HepG2 (cell line): Measurements from ENCODE around the gene ACSS3. TPM values are rescaled to one million over a fixed set of nuclear protein-coding genes. Genes with fewer than 3 reads are reported as not detected.

ENCODE experiments used
- ATAD3A ChIP-seq: sonication (generic); formaldehyde crosslinking; IDR thresholded peaks from 2 replicates; pipeline ENCODE4 v1.4.0; 2020; ENCODE audit warnings: missing genetic modification reagents
- BCL6 ChIP-seq: IDR thresholded peaks from 2 replicates; pipeline ENCODE4 v1.6.1; 2016; ENCODE audit warnings: missing genetic modification reagents, missing compliant biosample characterization
- EHMT2 ChIP-seq: fragments of 200-600 bp; sonication (generic); IDR thresholded peaks from 2 replicates; pipeline ENCODE4 v1.7.0; 2017; ENCODE audit warnings: antibody characterized with exemption, low read depth, low read length, borderline replicate concordance
- ELF1 ChIP-seq: sonication (generic); formaldehyde crosslinking; IDR thresholded peaks from 2 replicates; pipeline ENCODE4 v1.4.0; 2020; ENCODE audit warnings: missing genetic modification reagents
- FOXK1 ChIP-seq: sonication (generic); formaldehyde crosslinking; IDR thresholded peaks from 2 replicates; pipeline ENCODE4 v1.4.0; 2020; ENCODE audit warnings: low read depth, missing genetic modification reagents, borderline replicate concordance
- GTF3A ChIP-seq: sonication (generic); formaldehyde crosslinking; conservative IDR thresholded peaks from 2 replicates; pipeline ENCODE4 v1.4.0; 2020; ENCODE audit warnings: mild to moderate bottlenecking, missing genetic modification reagents
- HNRNPK ChIP-seq: fragments of 200-400 bp; formaldehyde crosslinking; IDR thresholded peaks from 2 replicates; pipeline ENCODE4 v1.6.1; 2018; ENCODE audit warnings: low read length, low read depth, moderate library complexity, mild to moderate bottlenecking; ENCODE audit not compliant: poor library complexity, severe bottlenecking
- MZF1 ChIP-seq: sonication (generic); formaldehyde crosslinking; IDR thresholded peaks from 2 replicates; pipeline ENCODE4 v1.8.1; 2023; ENCODE audit warnings: mild to moderate bottlenecking, missing genetic modification reagents, borderline replicate concordance
- POLR2AphosphoS2 ChIP-seq: IDR thresholded peaks from 2 replicates; pipeline ENCODE4 v1.6.1; 2011; ENCODE audit warnings: low read depth, low read length, improper control_type of control experiment
- SP5 ChIP-seq: IDR thresholded peaks from 2 replicates; pipeline ENCODE4 v1.6.1; 2016; ENCODE audit warnings: low read depth, borderline replicate concordance
- SPEN ChIP-seq: sonication (generic); formaldehyde crosslinking; IDR thresholded peaks from 2 replicates; pipeline ENCODE4 v1.5.1; 2020; ENCODE audit warnings: low read depth, mild to moderate bottlenecking, missing genetic modification reagents
- THYN1 ChIP-seq: sonication (generic); formaldehyde crosslinking; IDR thresholded peaks from 2 replicates; pipeline ENCODE4 v1.8.1; 2023; ENCODE audit warnings: low read depth, mild to moderate bottlenecking, moderate library complexity, missing genetic modification reagents, borderline replicate concordance
- ZFP36 ChIP-seq: fragments of 150-350 bp; IDR thresholded peaks from 2 replicates; pipeline ENCODE4 v1.6.1; 2018; ENCODE audit warnings: borderline replicate concordance, low read length, low read depth; ENCODE audit not compliant: partially characterized antibody
- ZNF12 ChIP-seq: sonication (generic); formaldehyde crosslinking; IDR thresholded peaks from 2 replicates; pipeline ENCODE4 v1.5.0; 2020; ENCODE audit warnings: missing genetic modification reagents
- ZNF552 ChIP-seq: sonication (generic); formaldehyde crosslinking; IDR thresholded peaks from 2 replicates; pipeline ENCODE4 v1.9.0; 2022; ENCODE audit warnings: missing genetic modification reagents, mild to moderate bottlenecking, borderline replicate concordance
- ZNF713 ChIP-seq: sonication (generic); formaldehyde crosslinking; IDR thresholded peaks from 2 replicates; pipeline ENCODE4 v1.4.0; 2020; ENCODE audit warnings: mild to moderate bottlenecking, missing genetic modification reagents
- ZNF782 ChIP-seq: sonication (generic); formaldehyde crosslinking; IDR thresholded peaks from 2 replicates; pipeline ENCODE4 v1.4.0; 2020; ENCODE audit warnings: missing genetic modification reagents, mild to moderate bottlenecking, borderline replicate concordance
- ZSCAN12 ChIP-seq: sonication (generic); formaldehyde crosslinking; IDR thresholded peaks from 2 replicates; pipeline ENCODE4 v1.9.0; 2021; ENCODE audit warnings: mild to moderate bottlenecking, missing genetic modification reagents
- polyA plus RNA-seq, 8 experiments: library from polyadenylated mRNA; depleted of rRNA in 3 of 8; stranded (reverse) in 7 of 8; unstranded in 1 of 8; fragments of >200 nt; fragmentation: Illumina TruSeq in 4 of 8; extraction: Trizol in 4 of 8; gene quantifications; 2 replicates each; pipeline versions ENCODE4 v1.2.1 to v1.2.3, GENCODE V29; 2011 to 2016; ENCODE audit warnings: low read depth in 4 of 8, missing spikeins in 1 of 8, mixed read lengths in 1 of 8; ENCODE audit not compliant: insufficient read depth in 1 of 8
- total RNA-seq, 5 experiments: library from RNA; depleted of rRNA; stranded (reverse); fragments of >200 nt; fragmentation: Illumina TruSeq; extraction: Trizol; gene quantifications; 2 replicates each; pipeline ENCODE4 v1.2.3, GENCODE V29; 2016; ENCODE audit warnings: low read depth in 1 of 5
- TF ChIP-seq, protein P1 (sequence below): IDR thresholded peaks from 2 replicates; pipeline ENCODE4 v1.6.1; 2016
- TF ChIP-seq, protein P2 (sequence below): sonication (generic); formaldehyde crosslinking; IDR thresholded peaks from 2 replicates; pipeline ENCODE4 v1.4.0; 2020; ENCODE audit warnings: mild to moderate bottlenecking, missing genetic modification reagents
- TF ChIP-seq, protein P3 (sequence below): sonication (generic); formaldehyde crosslinking; IDR thresholded peaks from 2 replicates; pipeline ENCODE4 v1.4.0; 2020; ENCODE audit warnings: missing genetic modification reagents
- TF ChIP-seq, protein P4 (sequence below), 2 experiments: sonication (generic) in 1 of 2; formaldehyde crosslinking in 1 of 2; IDR thresholded peaks; 2 replicates each; pipeline versions ENCODE4 v1.4.0 to v1.6.1; 2018 to 2020; ENCODE audit warnings: missing genetic modification reagents in 2 of 2, borderline replicate concordance in 1 of 2, low read depth in 1 of 2, mild to moderate bottlenecking in 1 of 2, missing biosample characterization in 1 of 2

ACSS3 gene
- total and polyA plus RNA-seq, 2 of the 13 experiments (the other 11 are each of a cell fraction or from before 2014, with no cell fraction given) = 79.5 to 86.3 TPM

DNA sequence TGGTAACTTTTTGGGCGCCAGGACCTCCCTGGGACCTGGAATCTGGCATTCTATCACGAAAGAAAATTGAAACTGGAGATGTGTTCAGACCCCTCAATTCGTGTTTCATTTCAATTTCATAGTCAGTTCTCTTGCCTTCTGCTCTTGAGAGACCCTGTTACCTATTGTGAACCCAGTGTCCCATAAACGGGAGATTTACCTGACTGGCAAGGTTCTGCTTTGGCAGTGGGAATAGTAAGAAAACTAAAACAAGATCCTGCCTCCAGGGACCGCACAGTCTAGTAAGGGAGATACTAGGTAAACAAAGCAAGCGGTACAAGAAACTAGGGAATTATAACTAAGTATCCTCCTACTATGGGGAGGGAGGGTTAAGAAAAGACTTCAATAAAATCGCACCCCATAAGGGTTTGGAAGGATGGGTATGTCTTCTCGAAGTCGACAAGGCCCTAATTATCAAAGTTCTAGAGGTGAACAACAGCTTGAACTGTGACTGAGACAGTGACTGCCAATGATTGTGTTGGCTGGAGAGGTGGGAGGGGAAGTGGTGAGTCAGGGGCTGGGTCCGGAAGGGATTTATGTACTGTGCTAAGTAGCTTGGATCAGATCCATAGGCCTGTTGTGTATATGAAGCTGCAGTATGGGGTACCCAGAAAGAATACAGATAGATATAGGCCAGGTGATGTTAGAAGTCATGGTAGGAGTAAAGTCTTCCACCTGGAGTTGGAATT is 754 bp downstream of the ACSS3 start (continued):
- TF ChIP-seq SP5 (CRISPR knock-in tag) = peak; percentile 97
- TF ChIP-seq, protein P1, sequence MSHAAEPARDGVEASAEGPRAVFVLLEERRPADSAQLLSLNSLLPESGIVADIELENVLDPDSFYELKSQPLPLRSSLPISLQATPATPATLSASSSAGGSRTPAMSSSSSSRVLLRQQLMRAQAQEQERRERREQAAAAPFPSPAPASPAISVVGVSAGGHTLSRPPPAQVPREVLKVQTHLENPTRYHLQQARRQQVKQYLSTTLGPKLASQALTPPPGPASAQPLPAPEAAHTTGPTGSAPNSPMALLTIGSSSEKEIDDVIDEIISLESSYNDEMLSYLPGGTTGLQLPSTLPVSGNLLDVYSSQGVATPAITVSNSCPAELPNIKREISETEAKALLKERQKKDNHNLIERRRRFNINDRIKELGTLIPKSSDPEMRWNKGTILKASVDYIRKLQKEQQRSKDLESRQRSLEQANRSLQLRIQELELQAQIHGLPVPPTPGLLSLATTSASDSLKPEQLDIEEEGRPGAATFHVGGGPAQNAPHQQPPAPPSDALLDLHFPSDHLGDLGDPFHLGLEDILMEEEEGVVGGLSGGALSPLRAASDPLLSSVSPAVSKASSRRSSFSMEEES = peak; percentile 70; the same call in 1 of the 2 replicates
- TF ChIP-seq, protein P2, sequence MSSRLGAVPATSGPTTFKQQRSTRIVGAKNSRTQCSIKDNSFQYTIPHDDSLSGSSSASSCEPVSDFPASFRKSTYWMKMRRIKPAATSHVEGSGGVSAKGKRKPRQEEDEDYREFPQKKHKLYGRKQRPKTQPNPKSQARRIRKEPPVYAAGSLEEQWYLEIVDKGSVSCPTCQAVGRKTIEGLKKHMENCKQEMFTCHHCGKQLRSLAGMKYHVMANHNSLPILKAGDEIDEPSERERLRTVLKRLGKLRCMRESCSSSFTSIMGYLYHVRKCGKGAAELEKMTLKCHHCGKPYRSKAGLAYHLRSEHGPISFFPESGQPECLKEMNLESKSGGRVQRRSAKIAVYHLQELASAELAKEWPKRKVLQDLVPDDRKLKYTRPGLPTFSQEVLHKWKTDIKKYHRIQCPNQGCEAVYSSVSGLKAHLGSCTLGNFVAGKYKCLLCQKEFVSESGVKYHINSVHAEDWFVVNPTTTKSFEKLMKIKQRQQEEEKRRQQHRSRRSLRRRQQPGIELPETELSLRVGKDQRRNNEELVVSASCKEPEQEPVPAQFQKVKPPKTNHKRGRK (CRISPR knock-in tag) = 0 out of 2 replicates have a peak, but pooled peaks have one; percentile 2
- TF ChIP-seq ZNF552 (CRISPR knock-in tag) = no peak
- no peak for TF ChIP-seq SPEN (CRISPR knock-in tag)
- peak; percentile 41; the same call in 1 of the 2 replicates for TF ChIP-seq BCL6
- TF ChIP-seq THYN1 (CRISPR knock-in tag) = no peak
- TF ChIP-seq EHMT2 = no peak
- TF ChIP-seq, protein P3, sequence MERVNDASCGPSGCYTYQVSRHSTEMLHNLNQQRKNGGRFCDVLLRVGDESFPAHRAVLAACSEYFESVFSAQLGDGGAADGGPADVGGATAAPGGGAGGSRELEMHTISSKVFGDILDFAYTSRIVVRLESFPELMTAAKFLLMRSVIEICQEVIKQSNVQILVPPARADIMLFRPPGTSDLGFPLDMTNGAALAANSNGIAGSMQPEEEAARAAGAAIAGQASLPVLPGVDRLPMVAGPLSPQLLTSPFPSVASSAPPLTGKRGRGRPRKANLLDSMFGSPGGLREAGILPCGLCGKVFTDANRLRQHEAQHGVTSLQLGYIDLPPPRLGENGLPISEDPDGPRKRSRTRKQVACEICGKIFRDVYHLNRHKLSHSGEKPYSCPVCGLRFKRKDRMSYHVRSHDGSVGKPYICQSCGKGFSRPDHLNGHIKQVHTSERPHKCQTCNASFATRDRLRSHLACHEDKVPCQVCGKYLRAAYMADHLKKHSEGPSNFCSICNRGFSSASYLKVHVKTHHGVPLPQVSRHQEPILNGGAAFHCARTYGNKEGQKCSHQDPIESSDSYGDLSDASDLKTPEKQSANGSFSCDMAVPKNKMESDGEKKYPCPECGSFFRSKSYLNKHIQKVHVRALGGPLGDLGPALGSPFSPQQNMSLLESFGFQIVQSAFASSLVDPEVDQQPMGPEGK = peak; percentile 49
- TF ChIP-seq FOXK1 (CRISPR knock-in tag) = peak; percentile 60; the same call in 1 of the 2 replicates
- TF ChIP-seq ATAD3A (CRISPR knock-in tag) = no peak
- no peak for TF ChIP-seq ZNF713
- TF ChIP-seq POLR2AphosphoS2 = no peak
- no peak for TF ChIP-seq ZNF12 (CRISPR knock-in tag)
- no peak for TF ChIP-seq ZNF782 (CRISPR knock-in tag)
- TF ChIP-seq GTF3A (CRISPR knock-in tag) = no peak
- TF ChIP-seq ELF1 (CRISPR knock-in tag) = peak; percentile 35; the same call in 1 of the 2 replicates
- no peak for TF ChIP-seq ZFP36
- no peak for TF ChIP-seq HNRNPK
- no peak for TF ChIP-seq ZSCAN12
- TF ChIP-seq, protein P4, sequence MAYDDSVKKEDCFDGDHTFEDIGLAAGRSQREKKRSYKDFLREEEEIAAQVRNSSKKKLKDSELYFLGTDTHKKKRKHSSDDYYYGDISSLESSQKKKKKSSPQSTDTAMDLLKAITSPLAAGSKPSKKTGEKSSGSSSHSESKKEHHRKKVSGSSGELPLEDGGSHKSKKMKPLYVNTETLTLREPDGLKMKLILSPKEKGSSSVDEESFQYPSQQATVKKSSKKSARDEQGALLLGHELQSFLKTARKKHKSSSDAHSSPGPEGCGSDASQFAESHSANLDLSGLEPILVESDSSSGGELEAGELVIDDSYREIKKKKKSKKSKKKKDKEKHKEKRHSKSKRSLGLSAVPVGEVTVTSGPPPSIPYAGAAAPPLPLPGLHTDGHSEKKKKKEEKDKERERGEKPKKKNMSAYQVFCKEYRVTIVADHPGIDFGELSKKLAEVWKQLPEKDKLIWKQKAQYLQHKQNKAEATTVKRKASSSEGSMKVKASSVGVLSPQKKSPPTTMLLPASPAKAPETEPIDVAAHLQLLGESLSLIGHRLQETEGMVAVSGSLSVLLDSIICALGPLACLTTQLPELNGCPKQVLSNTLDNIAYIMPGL (CRISPR knock-in tag; IDR thresholded peaks at IDR 0.05; ENCODE audit: borderline replicate concordance in 1 of 2, low read depth in 1 of 2) = no peak; a peak in 1 of 4 replicates
- no peak for TF ChIP-seq MZF1 (CRISPR knock-in tag)
